HUES48 (cell line): ENCODE data around the gene ADGRG6.

Source experiments
- H3K27ac ChIP-seq: one replicate; pipeline ENCODE4 v1.7.0; 2013; ENCODE audit warnings: low read depth, low read length, inconsistent platforms
- H3K27me3 ChIP-seq: 2 replicates; pipeline ENCODE4 v1.6.1; 2013; ENCODE audit warnings: mild to moderate bottlenecking, low read length; ENCODE audit not compliant: control insufficient read depth, insufficient read depth
- H3K36me3 ChIP-seq: 2 replicates; pipeline ENCODE4 v1.6.1; 2013; ENCODE audit warnings: low read length; ENCODE audit not compliant: control insufficient read depth, insufficient read depth
- H3K4me1 ChIP-seq: 2 replicates; pipeline ENCODE4 v1.6.1; 2013; ENCODE audit warnings: mild to moderate bottlenecking, low read length; ENCODE audit not compliant: control insufficient read depth, insufficient read depth
- H3K4me3 ChIP-seq: 2 replicates; pipeline ENCODE4 v1.5.1; 2013; ENCODE audit warnings: mild to moderate bottlenecking, low read depth, low read length
- H3K9ac ChIP-seq: 2 replicates; pipeline ENCODE4 v1.6.1; 2013; ENCODE audit warnings: mild to moderate bottlenecking, low read depth, low read length, moderate library complexity
- H3K9me3 ChIP-seq: 2 replicates; pipeline ENCODE4 v1.6.1; 2013; ENCODE audit warnings: low read length; ENCODE audit not compliant: control insufficient read depth, insufficient read depth

The ADGRG6 gene

DNA sequence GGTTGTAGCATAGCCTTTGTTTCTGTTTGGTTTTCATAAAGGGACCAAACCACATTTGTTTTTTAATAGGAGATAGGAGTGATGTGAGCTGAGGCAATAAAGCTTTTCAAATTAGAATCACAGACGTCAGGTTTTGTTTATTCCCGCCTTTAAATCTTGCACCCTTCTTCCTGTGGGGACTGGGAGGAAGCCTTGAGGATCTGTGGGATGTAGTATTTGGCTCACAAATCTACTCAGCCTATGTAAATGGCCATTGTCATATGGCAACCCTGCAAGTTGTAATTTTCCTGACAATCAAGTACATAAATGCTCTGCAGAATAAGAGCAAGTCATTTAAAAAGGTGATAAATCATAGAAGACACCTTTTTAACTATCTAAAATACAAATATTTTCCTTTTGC is 110.4 kb downstream of the ADGRG6 start:
- peaks cover 38% of the 10 kb centered on the region for H3K4me1 ChIP-seq
- no peak overlapping the region for H3K27ac ChIP-seq

DNA sequence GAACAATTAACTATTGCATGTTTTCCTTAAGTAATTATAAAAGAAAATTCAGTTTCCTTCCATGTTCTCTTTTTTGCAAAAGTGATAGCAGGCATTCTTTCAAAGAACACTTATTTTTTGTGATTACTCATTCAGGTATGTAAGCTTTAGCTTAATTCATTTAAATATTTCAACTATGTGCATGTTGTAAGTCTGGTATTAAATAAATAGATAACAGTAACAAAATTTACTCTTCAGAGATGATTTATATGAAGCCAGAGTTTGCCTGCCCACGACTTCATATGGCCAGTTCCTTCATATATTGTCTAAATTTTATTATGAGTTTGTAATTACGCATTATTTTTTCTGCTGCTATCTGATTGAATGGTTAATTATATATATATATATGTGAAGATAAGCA is 110.9 kb downstream of the ADGRG6 start:
- no peaks in the 10 kb centered on the region for H3K27me3 ChIP-seq
- H3K36me3 ChIP-seq: no peaks in the 10 kb centered on the region
- H3K9me3 ChIP-seq: no peaks in the 10 kb centered on the region
- H3K9ac ChIP-seq: no peak overlapping the region
- no peak overlapping the region for H3K4me3 ChIP-seq
- H3K27ac ChIP-seq: no peak overlapping the region
- H3K4me1 ChIP-seq: peaks cover 42% of the 10 kb centered on the region

More for the DNA sequence above, 110.4 kb downstream of the ADGRG6 start:
- H3K36me3 ChIP-seq: no peaks in the 10 kb centered on the region
- no peak overlapping the region for H3K9ac ChIP-seq
- H3K9me3 ChIP-seq: no peaks in the 10 kb centered on the region
- no peaks in the 10 kb centered on the region for H3K27me3 ChIP-seq
- no peak overlapping the region for H3K4me3 ChIP-seq

DNA sequence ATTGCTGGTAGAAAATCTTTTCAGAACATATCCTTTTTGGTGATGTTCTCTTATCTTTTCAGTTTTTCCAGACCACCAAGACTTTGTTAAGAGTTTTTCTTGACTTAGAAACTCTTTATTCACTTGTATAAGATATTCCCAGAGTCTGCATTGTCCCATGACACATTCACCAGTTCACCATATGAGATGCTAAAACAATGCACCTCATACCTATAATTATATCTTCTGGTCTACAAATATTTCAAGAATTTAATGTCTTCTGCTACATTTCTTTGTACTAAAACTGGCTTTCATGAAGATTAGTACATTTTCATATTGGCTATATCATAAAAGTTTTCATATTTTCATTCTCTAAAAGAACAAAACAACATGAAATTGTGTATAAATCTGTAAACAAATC is 111.3 kb downstream of the ADGRG6 start:
- Histone ChIP-seq H3K36me3 (no peaks in the 10 kb centered on the region), H3K4me3 (no peak overlapping the region), H3K27ac (no peak overlapping the region), H3K4me1 (peaks cover 43% of the 10 kb centered on the region), H3K9ac (no peak overlapping the region), H3K27me3 (no peaks in the 10 kb centered on the region), H3K9me3 (no peaks in the 10 kb centered on the region)

DNA sequence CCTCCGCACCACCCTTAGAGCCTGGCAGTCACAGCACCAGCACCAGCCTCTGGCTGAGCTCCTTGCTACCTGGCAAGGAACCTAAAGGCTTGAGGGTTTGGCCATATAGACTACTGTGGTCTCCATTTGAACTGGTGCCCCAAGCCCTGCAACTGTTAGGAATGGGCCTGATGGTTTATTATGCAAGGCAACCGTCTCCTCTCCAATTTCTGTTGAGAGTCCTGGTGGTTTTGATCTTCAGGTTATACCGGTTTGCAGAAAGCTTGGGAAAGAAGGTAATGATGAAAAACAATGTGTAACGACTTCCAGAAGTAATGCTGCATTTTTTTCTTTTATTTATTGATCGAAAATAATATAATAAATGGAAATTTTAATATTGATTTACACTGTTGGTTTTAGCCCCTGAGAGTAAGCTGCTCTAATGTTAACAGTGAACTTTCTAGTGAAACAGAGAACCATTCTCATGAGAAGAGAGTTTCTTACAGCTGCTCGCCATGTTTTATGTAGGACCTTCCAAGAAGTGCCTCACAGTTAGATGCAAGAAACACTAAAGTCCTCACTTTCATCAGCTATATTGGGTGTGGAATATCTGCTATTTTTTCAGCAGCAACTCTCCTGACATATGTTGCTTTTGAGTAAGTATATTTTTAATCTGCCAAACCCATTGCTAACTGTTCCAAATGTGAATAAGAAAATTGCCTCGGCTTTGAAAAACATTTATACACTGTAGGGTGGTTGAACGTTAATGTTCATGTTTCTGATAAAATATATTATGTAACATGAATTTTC is 112.8 kb downstream of the ADGRG6 start:
- no peaks in the 10 kb centered on the region for H3K36me3 ChIP-seq
- H3K9me3 ChIP-seq: no peaks in the 10 kb centered on the region
- no peak overlapping the region for H3K9ac ChIP-seq
- H3K27me3 ChIP-seq: no peaks in the 10 kb centered on the region
- H3K4me3 ChIP-seq: no peak overlapping the region
- peaks cover 41% of the 10 kb centered on the region for H3K4me1 ChIP-seq
- no peak overlapping the region for H3K27ac ChIP-seq

DNA sequence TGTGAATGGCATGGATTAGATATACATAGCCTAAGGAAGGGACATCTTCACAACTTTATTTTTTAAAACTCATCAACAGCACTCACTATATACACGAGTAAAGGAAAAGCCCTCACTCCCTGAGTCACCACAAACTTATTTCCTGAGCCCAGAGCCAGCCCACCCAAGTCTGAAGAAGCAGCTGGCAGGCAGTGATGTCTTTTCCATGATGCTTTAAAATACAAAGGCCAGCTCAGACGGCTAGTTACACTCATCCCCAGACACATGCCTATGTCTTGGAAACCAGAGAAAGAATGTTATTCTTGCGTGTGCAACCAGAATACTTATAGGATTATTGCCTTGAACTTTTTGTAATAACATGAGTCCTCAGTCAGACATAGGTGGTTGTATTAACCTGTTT is 114.4 kb downstream of the ADGRG6 start:
- no peaks in the 10 kb centered on the region for H3K9me3 ChIP-seq
- H3K4me3 ChIP-seq: no peak overlapping the region
- H3K27ac ChIP-seq: peak overlapping the region; percentile 78
- peaks cover 47% of the 10 kb centered on the region for H3K4me1 ChIP-seq
- no peak overlapping the region; the same call in 1 of the 2 replicates for H3K9ac ChIP-seq
- no peaks in the 10 kb centered on the region for H3K36me3 ChIP-seq
- no peaks in the 10 kb centered on the region for H3K27me3 ChIP-seq

DNA sequence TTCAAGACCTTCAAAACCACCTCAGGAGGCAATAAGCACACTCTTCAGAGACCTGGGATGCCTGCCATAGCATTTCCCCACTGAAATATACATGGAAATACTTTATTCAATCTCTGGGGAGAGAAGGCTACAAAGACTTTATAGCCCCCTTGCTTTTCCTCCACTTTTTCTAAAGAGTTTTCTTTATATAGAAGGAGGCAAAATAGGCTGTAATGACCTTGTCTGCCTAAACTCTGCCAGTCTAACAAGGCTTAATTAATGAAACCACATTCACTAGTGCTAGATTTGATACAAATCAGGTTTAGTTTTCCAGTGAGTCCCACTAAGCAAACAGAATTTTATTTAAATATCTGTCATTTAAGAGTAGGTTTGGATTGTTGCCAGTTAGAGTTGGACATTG is 114.9 kb downstream of the ADGRG6 start:
- Histone ChIP-seq H3K27me3 (no peaks in the 10 kb centered on the region), H3K9me3 (no peaks in the 10 kb centered on the region), H3K36me3 (no peaks in the 10 kb centered on the region), H3K9ac (peak overlapping the region; percentile 45; the same call in 1 of the 2 replicates), H3K27ac (peak overlapping the region; percentile 78), H3K4me3 (no peak overlapping the region), H3K4me1 (peaks cover 49% of the 10 kb centered on the region)

DNA sequence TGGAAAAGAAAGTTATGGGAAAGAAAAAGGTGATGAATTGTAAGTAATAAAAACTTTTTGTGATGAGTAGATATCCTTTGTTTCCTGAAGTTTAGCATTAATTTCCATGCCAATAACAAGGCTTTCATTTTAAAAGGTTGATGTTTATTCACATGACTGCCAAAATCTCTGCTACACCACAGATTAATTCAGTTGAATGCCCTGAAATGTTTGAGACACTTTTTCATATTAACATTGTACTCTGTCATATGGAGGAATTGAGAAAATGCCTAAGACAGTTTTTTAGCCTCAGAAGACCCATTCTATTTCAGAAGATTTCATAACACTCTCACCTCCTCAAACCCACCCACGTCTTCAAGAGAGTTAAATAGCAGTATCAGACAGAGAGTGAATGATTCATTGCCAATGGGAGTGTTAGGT is 115.5 kb downstream of the ADGRG6 start:
- Histone ChIP-seq H3K9me3 (no peaks in the 10 kb centered on the region), H3K36me3 (no peaks in the 10 kb centered on the region), H3K27ac (peak overlapping the region; percentile 78), H3K4me1 (peaks cover 43% of the 10 kb centered on the region), H3K27me3 (no peaks in the 10 kb centered on the region), H3K9ac (no peak overlapping the region), H3K4me3 (0 out of 2 replicates have a peak overlapping the region, but pooled peaks have one; percentile 7)

DNA sequence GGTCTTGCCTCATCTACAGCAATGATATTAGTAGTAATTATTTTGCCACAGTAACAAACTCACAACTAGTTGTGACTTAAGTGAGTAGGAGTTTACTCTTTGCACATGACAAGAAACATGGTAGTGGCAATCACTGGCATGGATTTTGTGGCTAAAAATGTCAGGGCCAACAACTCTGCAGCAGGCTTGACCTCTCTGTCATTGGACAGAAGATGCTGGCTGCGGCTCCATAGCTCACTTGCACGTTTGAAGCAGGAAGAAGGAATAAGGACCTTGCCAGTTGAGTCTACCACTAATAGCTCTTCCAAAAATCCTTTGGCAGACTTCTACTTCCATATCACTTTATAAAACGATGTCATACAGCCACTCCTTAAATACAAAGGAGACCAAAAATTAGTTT is 117.3 kb downstream of the ADGRG6 start:
- Histone ChIP-seq H3K36me3 (no peaks in the 10 kb centered on the region), H3K9ac (no peak overlapping the region), H3K4me3 (no peak overlapping the region), H3K9me3 (no peaks in the 10 kb centered on the region), H3K27ac (no peak overlapping the region), H3K4me1 (peaks cover 34% of the 10 kb centered on the region), H3K27me3 (no peaks in the 10 kb centered on the region)

DNA sequence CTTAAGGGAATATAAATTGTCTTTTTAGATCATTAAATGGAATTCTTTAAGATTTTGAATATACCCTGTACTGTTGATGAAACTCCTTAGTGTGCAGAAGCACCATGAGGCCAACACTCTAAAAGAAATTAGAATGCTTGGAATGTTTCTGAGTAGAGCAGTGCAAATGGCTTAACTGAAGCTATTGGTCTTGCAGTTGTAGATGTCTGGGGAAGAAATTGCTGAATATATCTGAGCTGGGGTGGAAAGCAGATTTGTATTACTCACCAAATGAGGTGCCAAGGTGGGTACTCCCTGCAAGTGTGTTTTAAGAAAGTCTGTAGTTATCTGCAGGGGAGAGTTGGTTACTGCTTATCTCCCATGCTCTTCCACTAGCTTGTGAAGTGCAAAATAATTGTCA is 119.0 kb downstream of the ADGRG6 start:
- Histone ChIP-seq H3K4me1 (peaks cover 31% of the 10 kb centered on the region), H3K27me3 (no peaks in the 10 kb centered on the region), H3K9ac (no peak overlapping the region), H3K4me3 (no peak overlapping the region), H3K9me3 (no peaks in the 10 kb centered on the region), H3K27ac (no peak overlapping the region), H3K36me3 (no peaks in the 10 kb centered on the region)

DNA sequence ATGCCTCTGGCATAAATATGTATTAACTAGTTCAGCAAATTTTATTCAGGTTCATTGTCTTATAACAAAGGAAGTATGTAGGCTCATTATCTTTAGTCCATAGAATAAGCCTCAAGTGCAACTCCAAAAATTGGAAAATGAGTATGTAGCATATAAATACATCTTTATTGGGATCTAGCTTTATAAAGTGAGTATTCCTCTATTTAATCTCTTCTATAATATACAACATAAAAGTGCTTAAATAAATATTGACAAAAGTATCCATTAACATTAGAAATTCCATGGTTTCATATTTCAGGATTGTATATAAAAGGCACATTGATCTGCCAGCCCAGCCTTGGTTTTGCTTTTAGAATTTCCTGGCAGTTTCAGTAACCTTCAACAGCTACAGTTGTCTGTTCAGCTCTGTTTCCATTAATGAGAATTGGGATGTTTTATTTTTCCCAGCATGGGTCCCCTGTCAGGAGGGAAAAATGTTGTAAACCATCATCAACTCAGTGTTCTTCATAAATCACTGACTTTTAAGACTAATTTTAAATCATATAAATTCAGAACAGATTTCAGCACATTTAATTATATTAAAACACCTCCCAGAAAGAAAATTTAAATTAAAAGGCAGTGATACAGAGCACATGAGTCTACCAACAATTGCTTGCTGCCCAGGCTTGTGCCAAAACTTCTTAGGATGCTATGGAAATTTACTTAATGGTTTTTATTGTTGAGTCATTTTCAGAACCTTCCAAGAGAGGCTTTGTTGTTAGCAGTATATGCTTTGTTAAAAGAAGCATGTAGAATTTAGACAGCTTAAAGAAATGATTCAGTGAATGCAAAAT is 119.7 kb downstream of the ADGRG6 start:
- H3K27ac ChIP-seq: no peak overlapping the region
- H3K27me3 ChIP-seq: no peaks in the 10 kb centered on the region
- peaks cover 25% of the 10 kb centered on the region for H3K4me1 ChIP-seq
- H3K36me3 ChIP-seq: no peaks in the 10 kb centered on the region
- H3K9me3 ChIP-seq: no peaks in the 10 kb centered on the region
- no peak overlapping the region for H3K4me3 ChIP-seq
- no peak overlapping the region for H3K9ac ChIP-seq
